ENCODE data around the gene STIM2. TPM values are rescaled to one million over a fixed set of nuclear protein-coding genes. Genes with fewer than 3 reads are reported as not detected.

STIM2 gene
- total and polyA plus RNA-seq, 9 of the 15 experiments (the other 6 are each of a cell fraction or from before 2014, with no cell fraction given), result 7.2 to 26.8 (median 15.4) TPM

- TF ChIP-seq SRF (CRISPR knock-in tag; IDR thresholded peaks at IDR 0.05), result peak in 1 of 2 experiments; percentile 60; a peak in 2 of 4 replicates
- peak; percentile 65 for TF ChIP-seq ATF7 (IDR thresholded peaks at IDR 0.05)
- TF ChIP-seq ZBED1 (IDR thresholded peaks at IDR 0.05), result no peak
- TF ChIP-seq RCOR1 (IDR thresholded peaks at IDR 0.05; ENCODE audit: borderline replicate concordance in 1 of 2, low read depth in 2 of 2, low read length in 2 of 2), result peak in 1 of 2 experiments; percentile 48; a peak in 2 of 4 replicates
- 0 out of 2 replicates have a peak, but pooled peaks have one; percentile 20 for TF ChIP-seq ZNF444 (CRISPR knock-in tag; IDR thresholded peaks at IDR 0.05)
- TF ChIP-seq ZBTB11 (CRISPR knock-in tag; IDR thresholded peaks at IDR 0.05), result no peak
- TF ChIP-seq BRD4 (IDR thresholded peaks at IDR 0.05), result no peak
- peak; percentile 66 for TF ChIP-seq PRDM10 (IDR thresholded peaks at IDR 0.05; ENCODE audit: partially characterized antibody)
- no peak for TF ChIP-seq ZFPM2 (CRISPR knock-in tag; IDR thresholded peaks at IDR 0.05)
- TF ChIP-seq CXXC5 (CRISPR knock-in tag; IDR thresholded peaks at IDR 0.05), result peak; percentile 97
- TF ChIP-seq ZNF316 (IDR thresholded peaks at IDR 0.05), result no peak
- TF ChIP-seq SMARCE1 (IDR thresholded peaks at IDR 0.05), result 0 out of 2 replicates have a peak, but pooled peaks have one; percentile 64
- no peak for TF ChIP-seq NUFIP1 (IDR thresholded peaks at IDR 0.05; ENCODE audit: partially characterized antibody)
- no peak for TF ChIP-seq ZNF41 (CRISPR knock-in tag; conservative IDR thresholded peaks at IDR 0.05)
- TF ChIP-seq PURB (CRISPR knock-in tag; IDR thresholded peaks at IDR 0.05; ENCODE audit: low read depth), result no peak
- no peak for TF ChIP-seq ZNF436 (CRISPR knock-in tag; IDR thresholded peaks at IDR 0.05)
- peak; percentile 60; the same call in 1 of the 2 replicates for TF ChIP-seq PHF21A (IDR thresholded peaks at IDR 0.05; ENCODE audit: borderline replicate concordance, low read depth)
- no peak for TF ChIP-seq CCAR2 (IDR thresholded peaks at IDR 0.05; ENCODE audit: low read depth, low read length)
- no peak for TF ChIP-seq RBM14 (IDR thresholded peaks at IDR 0.05; ENCODE audit: borderline replicate concordance, insufficient read depth, low read depth, low read length)
- TF ChIP-seq ATF4 (CRISPR knock-in tag; IDR thresholded peaks at IDR 0.05), result no peak
These were observed at the start of gene STIM2 (continued) for GRCh38 chr4:26860157-26860921.

Measured in K562 (cell line).